ENCODE results near the gene CEP170B.

The CEP170B gene

GRCh38 chr14:104930526-104931303 lies 65.6 kb downstream of the CEP170B start:
- H3K4me2 ChIP-seq (ENCODE audit: low read depth, low read length, poor library complexity, severe bottlenecking), result no peak overlapping the region
- no peaks in the 10 kb centered on the region for H3F3A ChIP-seq (ENCODE audit: low read depth)
- no peaks in the 10 kb centered on the region for H4K20me1 ChIP-seq (ENCODE audit: insufficient read depth, low read length, poor library complexity, severe bottlenecking)
- H3K4me3 ChIP-seq (ENCODE audit: low read length, poor library complexity, severe bottlenecking), result no peak overlapping the region
- no peaks in the 10 kb centered on the region for H3K27me3 ChIP-seq (ENCODE audit: insufficient read depth, low read length, poor library complexity, severe bottlenecking)
- no peaks in the 10 kb centered on the region for H3K9me3 ChIP-seq (ENCODE audit: insufficient read depth, low read depth, low read length)
- no peaks in the 10 kb centered on the region for H3K4me1 ChIP-seq (ENCODE audit: insufficient read depth, low read length, poor library complexity, severe bottlenecking)
- H3K9me2 ChIP-seq (replicated peaks; ENCODE audit: low read depth, low read length), result no peaks in the 10 kb centered on the region
- TF ChIP-seq EZH2phosphoT487 (IDR thresholded peaks at IDR 0.05; ENCODE audit: borderline replicate concordance) (no peak), CTCF (conservative IDR thresholded peaks at IDR 0.05; ENCODE audit: low read length) (no peak)
- H3K36me3 ChIP-seq (ENCODE audit: insufficient read depth, low read length), result no peaks in the 10 kb centered on the region
- H3K9ac ChIP-seq (ENCODE audit: low read depth, low read length, poor library complexity, severe bottlenecking), result no peak overlapping the region
- H2AFZ ChIP-seq (ENCODE audit: low read length), result no peak overlapping the region
- no peaks in the 10 kb centered on the region for H3K79me2 ChIP-seq (ENCODE audit: insufficient read depth, low read length)

GRCh38 chr14:104931304-104931770 lies 66.3 kb downstream of the CEP170B start:
- H3K9ac ChIP-seq (ENCODE audit: low read depth, low read length, poor library complexity, severe bottlenecking), result no peak overlapping the region

GRCh38 chr14:104931771-104932675 lies 67.0 kb downstream of the CEP170B start:
- H3K9me3 ChIP-seq (ENCODE audit: insufficient read depth, low read depth, low read length), result no peaks in the 10 kb centered on the region
- no peak overlapping the region for H3K4me3 ChIP-seq (ENCODE audit: low read length, poor library complexity, severe bottlenecking)
- no peaks in the 10 kb centered on the region for H3K79me2 ChIP-seq (ENCODE audit: insufficient read depth, low read length)
- no peak overlapping the region for H3K4me2 ChIP-seq (ENCODE audit: low read depth, low read length, poor library complexity, severe bottlenecking)
- no peaks in the 10 kb centered on the region for H3K36me3 ChIP-seq (ENCODE audit: insufficient read depth, low read length)
- H3K9ac ChIP-seq (ENCODE audit: low read depth, low read length, poor library complexity, severe bottlenecking), result no peak overlapping the region
- H3F3A ChIP-seq (ENCODE audit: low read depth), result no peaks in the 10 kb centered on the region
- H3K9me2 ChIP-seq (replicated peaks; ENCODE audit: low read depth, low read length), result no peaks in the 10 kb centered on the region
- H3K27me3 ChIP-seq (ENCODE audit: insufficient read depth, low read length, poor library complexity, severe bottlenecking), result no peaks in the 10 kb centered on the region
- H3K4me1 ChIP-seq (ENCODE audit: insufficient read depth, low read length, poor library complexity, severe bottlenecking), result no peaks in the 10 kb centered on the region
- no peaks in the 10 kb centered on the region for H4K20me1 ChIP-seq (ENCODE audit: insufficient read depth, low read length, poor library complexity, severe bottlenecking)
- no peak overlapping the region for H2AFZ ChIP-seq (ENCODE audit: low read length)
- TF ChIP-seq EZH2phosphoT487 (IDR thresholded peaks at IDR 0.05; ENCODE audit: borderline replicate concordance) (no peak), CTCF (conservative IDR thresholded peaks at IDR 0.05; ENCODE audit: low read length) (no peak)

More at GRCh38 chr14:104931304-104931770, 66.3 kb downstream of the CEP170B start:
- Histone ChIP-seq H3K9me3 (ENCODE audit: insufficient read depth, low read depth, low read length) (no peaks in the 10 kb centered on the region), H3K4me3 (ENCODE audit: low read length, poor library complexity, severe bottlenecking) (no peak overlapping the region), H2AFZ (ENCODE audit: low read length) (no peak overlapping the region), H3F3A (ENCODE audit: low read depth) (no peaks in the 10 kb centered on the region), H3K27me3 (ENCODE audit: insufficient read depth, low read length, poor library complexity, severe bottlenecking) (no peaks in the 10 kb centered on the region), H3K9me2 (replicated peaks; ENCODE audit: low read depth, low read length) (no peaks in the 10 kb centered on the region), H3K4me2 (ENCODE audit: low read depth, low read length, poor library complexity, severe bottlenecking) (no peak overlapping the region), H3K4me1 (ENCODE audit: insufficient read depth, low read length, poor library complexity, severe bottlenecking) (no peaks in the 10 kb centered on the region), H4K20me1 (ENCODE audit: insufficient read depth, low read length, poor library complexity, severe bottlenecking) (no peaks in the 10 kb centered on the region), H3K36me3 (ENCODE audit: insufficient read depth, low read length) (no peaks in the 10 kb centered on the region), H3K79me2 (ENCODE audit: insufficient read depth, low read length) (no peaks in the 10 kb centered on the region)
- no peak for TF ChIP-seq EZH2phosphoT487 (IDR thresholded peaks at IDR 0.05; ENCODE audit: borderline replicate concordance)
- no peak for TF ChIP-seq CTCF (conservative IDR thresholded peaks at IDR 0.05; ENCODE audit: low read length)

Data from Loucy (cell line).